ENCODE measurements around the gene TENM3. TPM values are rescaled to one million over a fixed set of nuclear protein-coding genes. Genes with fewer than 3 reads are reported as not detected.

The TENM3 gene
- total RNA-seq, 4 donors from 2014 or later, result 0.64 to 5.5 (median 2.1) TPM

DNA sequence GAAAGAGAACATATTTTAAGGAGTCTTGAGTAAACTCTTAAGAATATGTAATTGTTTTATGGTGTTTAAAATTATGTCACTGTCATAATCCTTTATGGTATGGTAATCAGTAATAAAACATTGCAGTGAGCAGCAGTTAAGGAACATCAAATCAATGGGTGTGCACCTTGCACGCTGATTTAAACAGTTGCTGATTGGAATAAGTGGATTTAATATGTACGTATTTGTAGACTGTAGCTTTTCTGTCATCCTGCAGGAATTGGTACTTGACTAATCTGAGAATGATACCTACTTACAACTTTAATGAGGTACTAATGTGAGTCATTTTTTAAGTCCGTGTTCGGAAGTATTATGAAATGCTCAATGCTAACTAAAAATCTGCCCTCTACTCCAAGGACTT lies 461.7 kb downstream of the TENM3 start:
- Histone ChIP-seq H3K27me3 (no peaks in the 10 kb centered on the region), H3K9me3 (no peaks in the 10 kb centered on the region), H3K4me1 (no peaks in the 10 kb centered on the region), H3K4me3 (no peak overlapping the region), H3K36me3 (no peaks in the 10 kb centered on the region), H3K27ac (no peak overlapping the region)
- TF ChIP-seq, protein P1, sequence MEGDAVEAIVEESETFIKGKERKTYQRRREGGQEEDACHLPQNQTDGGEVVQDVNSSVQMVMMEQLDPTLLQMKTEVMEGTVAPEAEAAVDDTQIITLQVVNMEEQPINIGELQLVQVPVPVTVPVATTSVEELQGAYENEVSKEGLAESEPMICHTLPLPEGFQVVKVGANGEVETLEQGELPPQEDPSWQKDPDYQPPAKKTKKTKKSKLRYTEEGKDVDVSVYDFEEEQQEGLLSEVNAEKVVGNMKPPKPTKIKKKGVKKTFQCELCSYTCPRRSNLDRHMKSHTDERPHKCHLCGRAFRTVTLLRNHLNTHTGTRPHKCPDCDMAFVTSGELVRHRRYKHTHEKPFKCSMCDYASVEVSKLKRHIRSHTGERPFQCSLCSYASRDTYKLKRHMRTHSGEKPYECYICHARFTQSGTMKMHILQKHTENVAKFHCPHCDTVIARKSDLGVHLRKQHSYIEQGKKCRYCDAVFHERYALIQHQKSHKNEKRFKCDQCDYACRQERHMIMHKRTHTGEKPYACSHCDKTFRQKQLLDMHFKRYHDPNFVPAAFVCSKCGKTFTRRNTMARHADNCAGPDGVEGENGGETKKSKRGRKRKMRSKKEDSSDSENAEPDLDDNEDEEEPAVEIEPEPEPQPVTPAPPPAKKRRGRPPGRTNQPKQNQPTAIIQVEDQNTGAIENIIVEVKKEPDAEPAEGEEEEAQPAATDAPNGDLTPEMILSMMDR (IDR thresholded peaks at IDR 0.05), result no peak
- no peak for TF ChIP-seq POLR2A (IDR thresholded peaks at IDR 0.05)
- DNase-seq, result no peak
- WGBS, 2 donors, result 82 to 91% methylated on average over 4 of the region's 4 CpGs
- intact Hi-C loops (cut with DNase I), result no loop called here

DNA sequence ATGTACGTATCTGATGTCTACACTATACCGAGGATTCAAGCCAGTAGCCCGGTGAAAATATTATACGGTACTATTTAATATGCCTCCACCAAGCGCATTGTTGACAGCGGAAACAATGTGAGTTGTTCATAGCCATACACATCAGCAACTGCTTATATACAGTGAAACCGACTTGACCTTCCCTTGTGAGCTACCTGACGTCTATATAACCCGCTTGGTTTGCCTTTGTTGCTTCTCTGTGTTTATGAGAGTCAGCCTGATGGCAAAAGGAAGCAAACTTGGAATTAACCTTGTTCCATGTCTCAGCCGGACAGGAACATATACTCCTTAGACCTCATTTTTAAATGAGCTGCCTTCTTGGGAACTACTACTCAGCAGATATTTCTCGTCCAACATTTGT lies 462.2 kb downstream of the TENM3 start:
- TF ChIP-seq, protein P1 (IDR thresholded peaks at IDR 0.05), result no peak
- no peak for TF ChIP-seq POLR2A (IDR thresholded peaks at IDR 0.05)
- WGBS, 2 donors, result 95 to 99% methylated on average over 11 of the region's 11 CpGs
- no peak for DNase-seq
- no peak overlapping the region for H3K4me3 ChIP-seq
- intact Hi-C loops (cut with DNase I), result no loop called here
- H3K27me3 ChIP-seq, result no peaks in the 10 kb centered on the region
- H3K4me1 ChIP-seq, result no peaks in the 10 kb centered on the region
- no peaks in the 10 kb centered on the region for H3K9me3 ChIP-seq
- H3K27ac ChIP-seq, result no peak overlapping the region
- H3K36me3 ChIP-seq, result no peaks in the 10 kb centered on the region

DNA sequence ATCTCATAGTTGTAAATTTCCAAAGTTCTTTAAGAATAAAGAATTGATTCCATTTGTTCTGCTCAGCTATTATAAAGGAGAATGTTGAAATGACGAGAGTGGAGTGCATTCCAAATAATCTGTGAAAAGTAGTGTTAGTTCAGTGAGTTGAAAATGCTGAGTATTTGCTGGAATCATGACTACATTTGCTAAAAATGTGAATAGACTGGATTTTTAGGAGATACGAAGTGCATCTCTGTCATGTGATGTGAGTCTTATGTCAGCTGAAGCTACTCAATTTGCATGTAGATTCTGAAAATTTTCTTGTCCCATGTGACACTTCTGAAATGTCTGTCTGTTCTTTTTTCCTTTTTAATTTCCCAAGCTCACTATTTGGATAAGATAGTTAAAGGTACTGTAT lies 468.0 kb downstream of the TENM3 start:
- DNase-seq, result no peak
- no peak for TF ChIP-seq POLR2A (IDR thresholded peaks at IDR 0.05)
- TF ChIP-seq, protein P1 (IDR thresholded peaks at IDR 0.05), result no peak
- Histone ChIP-seq H3K9me3 (no peaks in the 10 kb centered on the region), H3K27me3 (no peaks in the 10 kb centered on the region), H3K4me1 (no peaks in the 10 kb centered on the region), H3K27ac (no peak overlapping the region), H3K4me3 (no peak overlapping the region), H3K36me3 (no peaks in the 10 kb centered on the region)
- intact Hi-C loops (cut with DNase I), result no loop called here
- WGBS, 2 donors, result 57 to 75% methylated on average over 2 of the region's 2 CpGs

DNA sequence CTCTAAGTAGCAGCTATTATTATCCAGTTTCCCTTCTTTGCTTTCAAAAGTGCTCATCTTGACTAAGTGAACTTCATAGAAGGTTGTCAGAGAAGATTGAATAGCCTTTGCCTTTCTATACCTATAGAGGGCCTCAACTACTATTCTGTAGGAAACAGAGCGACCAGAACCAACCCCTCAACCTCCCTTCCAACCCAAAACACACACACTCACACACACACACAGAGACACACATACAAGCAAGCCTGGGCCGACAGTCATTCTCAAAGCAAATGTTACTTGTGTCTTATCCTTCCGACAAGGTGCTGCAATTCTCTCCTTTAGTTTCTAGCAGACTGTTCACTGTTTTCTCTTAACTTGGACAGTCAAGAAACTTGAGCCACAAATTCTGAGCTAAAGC lies 472.3 kb downstream of the TENM3 start:
- intact Hi-C loops (cut with DNase I), result no loop called here
- no peak for TF ChIP-seq POLR2A (IDR thresholded peaks at IDR 0.05)
- TF ChIP-seq, protein P1 (IDR thresholded peaks at IDR 0.05), result no peak
- Histone ChIP-seq H3K9me3 (no peaks in the 10 kb centered on the region), H3K4me1 (no peaks in the 10 kb centered on the region), H3K36me3 (no peaks in the 10 kb centered on the region), H3K27me3 (no peaks in the 10 kb centered on the region), H3K27ac (no peak overlapping the region), H3K4me3 (no peak overlapping the region)
- 73 to 77% methylated on average over 3 of the region's 3 CpGs for WGBS, 2 donors
- no peak for DNase-seq

DNA sequence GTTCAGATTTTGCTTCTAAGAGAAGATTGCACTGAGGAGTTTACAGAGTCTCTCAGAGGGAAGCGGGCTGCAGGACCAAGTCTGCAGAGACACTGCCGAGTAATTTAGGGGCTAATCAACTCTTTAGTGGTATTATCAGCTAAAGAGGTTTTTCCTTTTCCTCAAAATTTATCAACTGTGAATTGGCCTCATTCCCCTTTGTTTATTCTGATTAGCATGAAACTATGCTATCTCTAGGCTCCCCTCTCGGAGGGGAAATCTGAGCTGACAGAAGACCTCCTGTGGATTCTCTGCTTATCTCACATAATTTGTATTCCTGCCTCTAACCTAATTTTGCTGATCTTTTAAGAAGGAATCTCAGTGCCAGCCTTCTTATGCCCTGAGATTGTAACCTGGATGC lies 473.0 kb downstream of the TENM3 start:
- DNase-seq, result no peak
- TF ChIP-seq, protein P1 (IDR thresholded peaks at IDR 0.05), result no peak
- TF ChIP-seq POLR2A (IDR thresholded peaks at IDR 0.05), result no peak
- H3K4me1 ChIP-seq, result no peaks in the 10 kb centered on the region
- no peaks in the 10 kb centered on the region for H3K9me3 ChIP-seq
- no peaks in the 10 kb centered on the region for H3K27me3 ChIP-seq
- H3K4me3 ChIP-seq, result no peak overlapping the region
- H3K36me3 ChIP-seq, result no peaks in the 10 kb centered on the region
- intact Hi-C loops (cut with DNase I), result no loop called here
- no peak overlapping the region for H3K27ac ChIP-seq
- WGBS, 2 donors, result 81 to 82% methylated on average over 3 of the region's 3 CpGs

All from esophagus squamous epithelium (tissue), 5 donors.